ENCODE data around the gene ZNF248.

Gene ZNF248

GRCh38 chr10:37819797-37820196 lies 37.6 kb downstream of the ZNF248 start:
- no peak for DNase-seq

DNA sequence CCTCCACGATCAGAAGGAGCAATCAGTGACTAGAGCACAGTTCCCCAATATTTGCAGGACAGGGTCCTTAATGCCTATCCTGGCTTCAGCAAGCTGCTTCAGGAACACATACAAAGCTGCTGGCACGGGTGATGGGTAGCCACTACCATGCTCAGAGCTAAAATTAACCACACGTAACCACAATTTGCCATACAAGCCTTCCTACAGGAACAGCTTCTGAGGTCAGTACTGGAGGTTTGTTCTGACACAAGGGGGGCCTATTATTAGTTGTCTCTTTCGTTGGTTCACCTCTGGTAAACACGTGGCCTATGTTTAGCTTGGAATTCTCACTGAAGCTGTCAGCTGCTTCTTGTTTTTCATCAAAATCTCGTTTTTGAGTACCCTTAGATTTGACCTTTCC lies 41.1 kb downstream of the ZNF248 start:
- DNase-seq, result no peak

DNA sequence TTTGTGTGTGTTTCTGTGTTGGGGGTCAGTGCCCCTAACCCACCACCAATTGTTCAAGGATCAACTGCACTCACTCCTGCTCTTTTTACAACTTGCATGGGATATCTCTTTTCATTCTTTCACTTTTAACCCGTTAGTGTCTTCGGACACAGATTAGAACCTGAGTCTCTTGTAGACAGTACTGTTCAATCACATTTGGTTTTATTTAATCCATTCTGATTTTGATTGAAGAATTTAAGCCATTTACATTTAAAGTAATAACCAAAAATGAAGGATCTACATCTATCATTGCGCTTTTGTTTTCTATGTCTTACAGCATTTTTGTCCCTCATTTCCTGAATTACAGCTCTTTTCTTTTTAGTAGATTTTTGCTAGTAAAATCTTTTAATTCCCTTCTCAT lies 43.6 kb downstream of the ZNF248 start:
- DNase-seq, result no peak

DNA sequence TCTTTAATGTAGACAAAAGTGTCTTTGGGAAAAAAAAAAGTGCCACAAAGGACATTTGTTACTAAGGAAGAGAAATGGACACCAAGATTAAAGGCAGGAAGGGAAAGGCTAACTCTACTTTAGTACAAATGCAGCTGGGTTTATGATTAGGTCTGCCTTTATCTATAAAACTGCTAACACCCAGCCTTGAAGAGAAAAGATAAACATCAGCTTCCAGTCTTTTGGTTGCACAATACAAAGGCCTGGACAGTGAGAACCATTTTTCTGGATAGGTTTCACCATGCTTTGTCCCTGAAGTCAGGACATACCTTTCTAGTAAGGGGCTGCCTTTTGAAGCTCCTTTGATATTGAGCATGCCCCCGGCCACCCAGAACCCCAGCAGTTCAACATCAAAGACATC lies 45.1 kb downstream of the ZNF248 start:
- DNase-seq, result no peak

DNA sequence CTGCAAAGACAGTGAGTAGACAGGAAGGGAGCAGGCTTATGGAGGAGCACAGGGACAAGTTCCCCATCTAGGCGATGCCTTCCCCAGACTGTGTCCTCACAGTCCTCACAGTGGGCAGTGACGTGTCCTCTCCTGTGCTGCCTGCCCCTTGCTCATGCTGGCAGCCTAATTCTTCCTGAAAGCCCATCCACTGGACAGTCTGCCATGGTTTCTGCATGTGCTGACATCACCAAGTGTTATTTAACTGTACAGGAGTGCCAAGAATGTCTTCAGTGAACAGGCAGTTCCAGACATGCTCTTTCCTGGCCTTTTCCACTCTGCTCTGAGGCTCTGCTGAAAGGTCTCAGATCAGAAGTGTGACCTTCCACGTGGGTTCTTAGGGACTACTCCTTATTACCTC lies 54.1 kb downstream of the ZNF248 start:
- DNase-seq, result no peak

- DNase-seq, result no peak
These were observed 55.9 kb downstream of the ZNF248 start for GRCh38 chr10:37801557-37801956.

GRCh38 chr10:37794305-37794976 lies 63.0 kb downstream of the ZNF248 start:
- DNase-seq, result no peak

DNA sequence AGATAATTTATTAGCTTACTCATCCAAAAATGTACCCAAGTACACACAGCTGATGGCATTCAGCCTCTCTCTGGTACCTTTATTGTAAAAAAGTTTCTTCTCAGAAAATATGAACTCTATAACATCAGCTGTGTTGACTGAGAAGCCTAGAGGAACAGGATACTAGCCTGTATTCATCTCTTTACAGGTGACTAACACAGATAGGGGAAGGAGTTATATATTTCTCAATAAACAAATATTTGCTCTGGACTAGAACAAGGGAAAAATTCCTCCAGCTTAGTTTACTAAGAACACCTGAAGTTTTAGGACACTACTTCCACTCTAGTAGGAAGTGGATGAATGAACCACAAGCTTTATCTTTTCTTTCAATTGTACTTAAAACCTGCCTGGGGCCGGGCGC lies 67.8 kb downstream of the ZNF248 start:
- DNase-seq, result no peak

- DNase-seq, result no peak
These were observed 72.7 kb downstream of the ZNF248 start for GRCh38 chr10:37784678-37785077.

DNA sequence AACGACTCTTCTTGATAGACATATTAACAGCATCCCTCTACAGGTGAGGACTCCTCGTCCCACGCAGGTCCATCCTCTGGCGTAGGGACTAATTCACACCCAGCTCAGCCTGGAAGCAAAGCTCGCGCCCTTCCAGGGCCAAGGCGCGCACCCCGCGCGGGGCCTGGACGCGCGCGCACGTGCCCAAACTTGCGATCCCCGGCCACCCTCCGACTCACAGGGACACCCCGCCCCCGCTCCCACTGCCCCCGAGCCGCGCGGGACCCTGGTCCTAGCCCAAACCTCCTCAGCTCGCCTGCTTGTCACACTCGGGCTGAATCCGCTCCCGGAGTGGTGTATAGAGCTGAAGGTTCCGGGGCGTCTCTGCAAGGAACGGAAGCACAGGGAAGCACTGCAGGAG lies 76.9 kb downstream of the ZNF248 start:
- no peak for DNase-seq

GRCh38 chr10:37777056-37777455 lies 80.4 kb downstream of the ZNF248 start:
- DNase-seq, result no peak

DNA sequence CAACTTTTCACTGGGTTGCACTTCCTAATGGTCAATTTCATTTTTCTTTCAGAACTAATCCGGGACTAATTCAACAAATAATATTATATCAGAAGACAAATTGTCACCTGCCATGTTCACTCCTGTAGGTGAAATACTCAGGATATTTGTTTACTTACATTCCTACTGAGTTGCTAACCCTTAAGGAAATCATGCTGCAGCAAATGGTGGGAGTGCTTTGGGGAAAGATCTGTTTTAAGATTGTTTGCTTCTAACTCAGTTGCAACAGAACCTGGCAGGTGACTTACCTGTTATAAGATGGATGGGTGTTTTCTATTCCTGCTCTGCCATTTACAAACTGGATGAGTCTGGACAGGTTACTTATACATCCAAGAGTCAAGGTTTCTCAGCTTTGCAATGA lies 81.8 kb downstream of the ZNF248 start:
- DNase-seq, result no peak

GRCh38 chr10:37774351-37774750 lies 83.1 kb downstream of the ZNF248 start:
- DNase-seq, result no peak

GRCh38 chr10:37765216-37765615 lies 92.2 kb downstream of the ZNF248 start:
- no peak for DNase-seq

GRCh38 chr10:37763132-37763531 lies 94.3 kb downstream of the ZNF248 start:
- no peak for DNase-seq

- no peak for DNase-seq
These were observed 95.1 kb downstream of the ZNF248 start for GRCh38 chr10:37762287-37762686.

DNA sequence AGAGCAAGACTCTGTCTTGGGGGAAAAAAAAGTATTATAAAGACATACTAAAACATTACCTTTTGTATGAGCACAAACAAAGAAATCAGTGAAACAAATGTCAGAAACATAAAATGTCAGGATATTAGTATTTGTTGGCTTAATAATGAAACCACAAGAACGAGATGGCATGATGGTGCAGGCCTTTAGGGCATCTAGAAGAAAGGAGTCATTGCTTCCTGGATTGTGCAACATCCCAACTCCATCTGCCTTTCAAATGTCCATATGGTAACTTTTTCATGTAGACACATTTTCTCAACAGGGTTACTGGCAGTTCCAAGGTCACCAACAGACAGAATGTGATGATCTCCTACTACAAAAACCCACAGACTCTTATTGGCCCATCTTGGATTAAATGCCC lies 96.6 kb downstream of the ZNF248 start:
- DNase-seq, result no peak

GRCh38 chr10:37758074-37758473 lies 99.3 kb downstream of the ZNF248 start:
- no peak for DNase-seq

DNA sequence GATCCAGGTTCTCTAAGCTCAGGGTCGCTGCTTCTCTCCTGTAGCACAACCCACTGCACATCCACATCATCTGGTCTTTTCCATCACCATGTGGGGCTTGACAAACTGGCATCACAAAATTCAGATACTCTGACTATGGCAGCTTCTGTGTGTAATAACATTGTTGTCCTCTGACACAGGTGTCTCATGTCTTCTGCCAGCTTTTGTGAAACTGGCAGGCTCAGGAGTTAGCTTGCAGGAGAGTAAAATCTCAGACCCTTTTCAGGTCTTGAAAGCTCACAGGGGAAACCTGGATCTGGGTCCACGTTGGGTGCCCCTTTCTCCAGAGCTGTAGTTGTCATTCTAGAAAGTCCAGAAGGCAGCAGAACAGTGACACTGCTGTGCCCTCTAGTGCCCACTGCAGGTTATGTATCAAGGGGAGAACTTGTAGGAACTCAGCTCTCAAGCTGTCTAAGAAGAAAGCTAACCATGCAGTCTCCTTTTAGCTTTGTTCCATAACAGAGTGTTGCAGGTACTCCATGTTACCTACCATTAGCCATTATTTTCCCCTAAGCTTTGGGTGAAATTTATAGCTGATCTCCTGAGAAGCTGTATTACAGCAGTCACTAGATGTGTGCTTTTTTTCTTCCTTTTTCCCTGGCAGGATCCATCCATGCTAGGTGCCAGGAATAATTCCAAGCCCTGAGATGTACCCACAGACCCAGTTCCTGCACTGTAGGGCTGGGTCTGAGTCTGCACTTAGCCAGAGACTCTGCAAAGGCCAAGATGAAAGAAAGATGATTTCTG lies 102.7 kb downstream of the ZNF248 start:
- DNase-seq, result no peak

GRCh38 chr10:37752334-37752875 lies 105.0 kb downstream of the ZNF248 start:
- DNase-seq, result no peak

- no peak for DNase-seq
These were observed 109.2 kb downstream of the ZNF248 start for GRCh38 chr10:37748170-37748569.

DNA sequence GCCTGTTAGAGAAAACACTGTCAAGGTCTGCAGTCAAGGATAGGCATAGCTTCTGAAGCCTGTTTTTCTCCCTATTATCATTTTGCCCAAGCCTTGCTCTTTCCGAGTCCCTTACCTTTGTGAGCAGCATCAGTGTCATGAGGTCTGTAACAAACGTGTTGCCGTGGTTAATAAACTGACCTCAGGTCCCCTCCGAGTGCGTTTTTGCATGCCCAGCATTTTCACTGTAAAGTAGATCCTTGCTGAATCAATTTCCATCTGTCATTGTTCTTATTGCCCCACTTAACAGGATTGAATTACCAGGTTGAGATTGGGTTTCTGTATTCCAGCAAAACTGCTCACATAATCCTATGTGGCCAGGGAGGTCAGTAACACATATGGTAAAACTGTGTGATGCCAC lies 110.3 kb downstream of the ZNF248 start:
- DNase-seq, result no peak

- no peak for DNase-seq
These were observed 115.6 kb downstream of the ZNF248 start for GRCh38 chr10:37741831-37742230.

GRCh38 chr10:37739181-37739580 lies 118.2 kb downstream of the ZNF248 start:
- no peak for DNase-seq
